IPS-18c (cell line): ENCODE data around the gene ZNF580.

Experiments
- H3K4me3 ChIP-seq: 2 replicates; pipeline ENCODE4 v1.7.0; 2013; ENCODE audit warnings: low read depth, mild to moderate bottlenecking, low read length, moderate library complexity; ENCODE audit not compliant: insufficient read depth
- H3K9me3 ChIP-seq: one replicate; pipeline ENCODE4 v1.6.1; 2013; ENCODE audit warnings: mild to moderate bottlenecking, low read length, moderate library complexity; ENCODE audit not compliant: control insufficient read depth, insufficient read depth

ZNF580 gene

GRCh38 chr19:55666343-55667005 lies 25.7 kb downstream of the ZNF580 start:
- no peaks in the 10 kb centered on the region for H3K9me3 ChIP-seq
- no peak overlapping the region for H3K4me3 ChIP-seq

DNA sequence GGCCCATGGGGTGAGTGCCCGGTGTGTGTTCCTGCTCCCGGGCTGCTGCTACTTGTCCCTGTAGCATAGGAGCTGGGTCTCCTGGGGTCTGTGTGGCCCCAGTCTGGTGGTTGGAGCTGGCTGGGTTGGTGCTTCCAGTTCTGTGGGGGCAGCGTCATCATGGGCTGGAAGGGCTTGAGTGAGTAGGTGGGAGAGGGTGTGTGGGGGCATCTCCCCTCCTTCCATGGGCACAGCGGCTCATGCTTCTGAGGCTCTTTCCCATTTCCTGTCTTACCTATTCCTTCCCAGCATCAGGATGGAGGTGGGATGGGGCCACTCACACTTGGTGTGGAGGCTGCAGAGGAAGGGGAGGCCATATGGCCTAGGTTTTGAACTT lies 26.2 kb downstream of the ZNF580 start:
- Histone ChIP-seq H3K9me3 (no peaks in the 10 kb centered on the region), H3K4me3 (no peak overlapping the region)

DNA sequence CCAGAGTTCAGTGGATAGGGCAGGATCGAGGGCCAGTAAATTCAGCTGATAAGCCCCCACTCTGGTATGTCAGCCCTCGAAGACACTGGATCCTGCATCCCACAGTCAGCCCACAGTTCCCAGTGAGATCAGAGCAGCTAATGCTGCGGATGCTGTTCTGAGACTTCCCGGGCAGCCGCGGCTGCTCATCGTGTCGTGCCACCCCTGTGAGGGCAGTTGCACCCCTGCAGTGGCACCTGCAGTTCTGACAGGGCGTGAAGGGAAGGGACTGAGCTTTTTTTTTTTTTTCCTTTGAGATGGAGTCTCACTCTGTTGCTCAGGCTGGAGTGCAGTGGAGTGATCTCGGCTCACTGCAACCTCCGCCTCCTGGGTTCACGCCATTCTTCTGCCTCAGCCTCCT lies 26.7 kb downstream of the ZNF580 start:
- H3K4me3 ChIP-seq: no peak overlapping the region

GRCh38 chr19:55667958-55668357 lies 27.2 kb downstream of the ZNF580 start:
- H3K9me3 ChIP-seq: no peaks in the 10 kb centered on the region

More for the DNA sequence above, 26.7 kb downstream of the ZNF580 start:
- no peaks in the 10 kb centered on the region for H3K9me3 ChIP-seq

GRCh38 chr19:55668603-55669348 lies 28.0 kb downstream of the ZNF580 start:
- H3K4me3 ChIP-seq: no peak overlapping the region
- no peaks in the 10 kb centered on the region for H3K9me3 ChIP-seq

More at GRCh38 chr19:55667958-55668357, 27.2 kb downstream of the ZNF580 start:
- no peak overlapping the region for H3K4me3 ChIP-seq

DNA sequence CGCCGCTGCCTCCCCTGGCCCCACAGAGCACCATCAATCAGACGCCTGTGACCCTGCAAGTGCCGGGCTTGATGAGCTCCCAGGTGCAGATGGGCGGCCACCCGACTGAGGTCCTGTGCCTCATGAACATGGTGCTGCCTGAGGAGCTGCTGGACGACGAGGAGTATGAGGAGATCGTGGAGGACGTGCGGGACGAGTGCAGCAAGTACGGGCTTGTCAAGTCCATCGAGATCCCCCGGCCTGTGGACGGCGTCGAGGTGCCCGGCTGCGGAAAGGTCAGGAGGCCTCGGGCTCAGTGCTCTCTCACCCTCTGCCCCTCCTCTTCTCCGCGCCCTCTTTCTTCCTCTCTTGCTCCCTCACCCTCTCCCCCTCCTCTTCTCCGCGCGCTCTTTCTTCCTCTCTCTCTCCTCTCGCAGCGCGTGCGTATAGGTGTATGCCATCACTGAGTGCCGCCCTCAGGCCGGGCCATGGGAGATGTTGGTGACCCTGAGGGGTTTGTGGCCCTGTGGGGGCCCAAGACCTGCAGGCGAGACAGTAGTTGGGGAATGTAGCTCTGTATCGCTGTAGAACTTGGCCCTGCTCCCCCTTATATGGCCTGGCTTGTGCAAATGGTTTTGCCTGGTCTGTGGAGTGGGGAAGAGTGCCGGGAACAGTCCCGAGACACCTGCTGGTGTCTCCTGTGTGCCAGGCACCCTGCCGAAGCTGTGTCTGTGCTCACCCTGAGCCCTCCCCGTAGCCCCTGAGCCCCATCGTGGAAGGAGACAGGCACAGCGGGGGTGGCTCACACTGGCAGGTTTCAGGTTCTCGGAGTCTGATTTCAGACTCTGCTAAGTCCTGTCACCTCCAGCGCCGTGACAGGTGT lies 28.8 kb downstream of the ZNF580 start:
- no peaks in the 10 kb centered on the region for H3K9me3 ChIP-seq
- no peak overlapping the region; the same call in 1 of the 2 replicates for H3K4me3 ChIP-seq

GRCh38 chr19:55670280-55671053 lies 29.7 kb downstream of the ZNF580 start:
- Histone ChIP-seq H3K9me3 (no peaks in the 10 kb centered on the region), H3K4me3 (no peak overlapping the region)

- no peaks in the 10 kb centered on the region for H3K9me3 ChIP-seq
- H3K4me3 ChIP-seq: no peak overlapping the region
Observed at GRCh38 chr19:55671054-55671378, 30.2 kb downstream of the ZNF580 start.

DNA sequence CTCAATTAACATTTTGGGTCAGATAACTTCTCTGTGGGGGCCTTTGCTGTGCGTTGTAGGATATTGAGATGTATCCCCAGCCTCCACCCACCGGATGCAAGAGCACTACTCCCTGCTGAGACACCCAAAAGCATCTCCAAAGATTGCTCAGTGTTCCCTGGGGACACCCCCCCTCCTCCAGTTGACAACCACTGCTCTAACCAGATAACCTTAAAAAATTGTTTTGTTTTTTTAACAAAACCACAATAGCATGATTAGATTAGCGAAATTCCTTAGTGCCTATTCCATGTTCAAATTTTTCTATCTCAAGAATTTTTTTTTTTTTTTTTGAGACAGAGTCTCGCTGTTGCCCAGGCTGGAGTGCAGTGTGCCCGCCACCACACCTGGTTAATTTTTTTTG lies 31.6 kb downstream of the ZNF580 start:
- Histone ChIP-seq H3K9me3 (no peaks in the 10 kb centered on the region), H3K4me3 (no peak overlapping the region)

GRCh38 chr19:55673465-55673864 lies 32.7 kb downstream of the ZNF580 start:
- Histone ChIP-seq H3K9me3 (no peaks in the 10 kb centered on the region), H3K4me3 (no peak overlapping the region)

GRCh38 chr19:55673889-55674288 lies 33.1 kb downstream of the ZNF580 start:
- H3K4me3 ChIP-seq: no peak overlapping the region

GRCh38 chr19:55674459-55674840 lies 33.6 kb downstream of the ZNF580 start:
- Histone ChIP-seq H3K4me3 (peak overlapping the region; percentile 90), H3K9me3 (no peaks in the 10 kb centered on the region)

More at GRCh38 chr19:55673889-55674288, 33.1 kb downstream of the ZNF580 start:
- no peaks in the 10 kb centered on the region for H3K9me3 ChIP-seq

DNA sequence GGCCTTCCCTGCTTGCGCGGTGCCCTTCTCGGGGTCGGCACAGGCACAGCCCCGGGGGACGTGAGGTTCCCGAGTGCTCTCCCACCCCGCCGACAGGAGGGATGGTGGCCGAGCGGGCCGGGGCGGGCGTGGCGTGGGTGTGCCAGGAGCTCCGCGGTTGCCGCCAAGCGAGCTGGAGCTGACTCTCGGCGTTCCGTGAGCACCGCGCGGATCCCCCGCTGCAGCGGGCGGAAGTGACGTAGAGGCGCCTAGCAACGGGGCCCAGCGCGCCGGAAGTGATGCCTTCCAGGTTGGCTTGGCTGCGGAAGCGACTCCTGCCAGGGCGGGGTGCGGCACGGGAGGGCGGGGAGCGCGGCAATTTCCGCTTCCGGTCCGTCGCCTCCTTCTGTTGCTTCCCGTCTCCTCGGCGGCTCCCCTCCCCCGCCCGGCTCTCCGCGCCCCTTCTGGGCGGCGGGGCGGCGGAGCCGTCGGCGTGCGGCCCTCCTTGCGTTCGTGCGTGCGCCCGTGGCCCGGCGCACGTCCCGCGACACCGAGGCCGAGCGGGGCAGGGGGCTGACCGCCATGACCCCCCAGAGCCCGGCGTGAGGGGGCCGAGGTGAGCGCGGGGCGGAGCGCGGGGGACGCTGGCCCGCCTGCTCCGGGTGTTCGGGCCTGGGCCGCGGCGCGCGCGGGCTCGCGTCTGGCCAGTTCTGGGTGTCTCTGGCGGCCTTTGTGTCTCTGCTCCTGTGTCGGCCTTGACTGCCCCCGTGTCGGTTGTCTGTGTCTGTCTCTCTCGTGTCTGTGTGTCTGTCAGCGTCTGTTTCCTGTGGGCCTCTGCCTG lies 34.2 kb downstream of the ZNF580 start, which contains the start of gene EPN1:
Gene EPN1 (plus strand): TSS at position 386 of the 820 bp plus-strand sequence. CDS start 3,402 bp downstream, outside the sequence.
- H3K9me3 ChIP-seq: no peaks in the 10 kb centered on the region
- peak within 1 kb of the TSS; percentile 90 for H3K4me3 ChIP-seq

DNA sequence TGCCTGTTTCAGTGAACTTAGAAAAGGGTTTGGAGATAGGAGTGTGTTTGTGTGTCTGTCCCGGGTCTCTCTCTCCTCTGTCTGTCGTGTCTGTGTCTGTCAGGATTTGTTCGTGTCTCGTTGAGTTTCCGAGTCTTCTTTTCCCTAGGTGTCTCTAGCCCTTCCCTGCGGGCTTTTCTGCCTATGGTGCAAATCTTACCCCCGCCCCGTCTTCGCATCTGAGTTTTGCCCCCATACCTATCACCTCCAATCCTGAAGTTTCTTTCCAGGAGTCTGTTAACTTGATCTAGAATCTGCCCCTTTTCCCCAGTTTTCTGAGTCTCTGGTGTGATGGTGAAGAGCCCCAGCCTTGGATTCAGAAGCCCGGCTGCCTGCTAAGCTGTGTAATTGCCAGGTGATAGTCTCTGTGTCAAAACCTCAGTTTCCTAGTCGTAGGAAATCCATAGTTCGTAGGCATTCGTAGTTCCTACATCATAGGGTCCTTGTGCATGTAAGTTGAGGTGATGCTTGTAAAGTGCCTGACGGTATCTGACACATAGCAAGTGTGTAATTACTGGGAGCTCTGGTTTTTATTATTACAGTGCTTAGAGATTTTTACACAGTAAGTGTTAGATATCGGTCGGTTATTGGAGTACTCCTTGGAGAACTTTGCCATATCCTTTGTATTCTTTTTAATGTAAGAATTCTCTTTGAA lies 35.0 kb downstream of the ZNF580 start:
- no peaks in the 10 kb centered on the region for H3K9me3 ChIP-seq
- peak overlapping the region; percentile 90 for H3K4me3 ChIP-seq

- Histone ChIP-seq H3K9me3 (no peaks in the 10 kb centered on the region), H3K4me3 (no peak overlapping the region)
Observed at GRCh38 chr19:55676383-55676782, 35.6 kb downstream of the ZNF580 start.
